ENCODE data around the gene PHYKPL.

Gene PHYKPL

DNA sequence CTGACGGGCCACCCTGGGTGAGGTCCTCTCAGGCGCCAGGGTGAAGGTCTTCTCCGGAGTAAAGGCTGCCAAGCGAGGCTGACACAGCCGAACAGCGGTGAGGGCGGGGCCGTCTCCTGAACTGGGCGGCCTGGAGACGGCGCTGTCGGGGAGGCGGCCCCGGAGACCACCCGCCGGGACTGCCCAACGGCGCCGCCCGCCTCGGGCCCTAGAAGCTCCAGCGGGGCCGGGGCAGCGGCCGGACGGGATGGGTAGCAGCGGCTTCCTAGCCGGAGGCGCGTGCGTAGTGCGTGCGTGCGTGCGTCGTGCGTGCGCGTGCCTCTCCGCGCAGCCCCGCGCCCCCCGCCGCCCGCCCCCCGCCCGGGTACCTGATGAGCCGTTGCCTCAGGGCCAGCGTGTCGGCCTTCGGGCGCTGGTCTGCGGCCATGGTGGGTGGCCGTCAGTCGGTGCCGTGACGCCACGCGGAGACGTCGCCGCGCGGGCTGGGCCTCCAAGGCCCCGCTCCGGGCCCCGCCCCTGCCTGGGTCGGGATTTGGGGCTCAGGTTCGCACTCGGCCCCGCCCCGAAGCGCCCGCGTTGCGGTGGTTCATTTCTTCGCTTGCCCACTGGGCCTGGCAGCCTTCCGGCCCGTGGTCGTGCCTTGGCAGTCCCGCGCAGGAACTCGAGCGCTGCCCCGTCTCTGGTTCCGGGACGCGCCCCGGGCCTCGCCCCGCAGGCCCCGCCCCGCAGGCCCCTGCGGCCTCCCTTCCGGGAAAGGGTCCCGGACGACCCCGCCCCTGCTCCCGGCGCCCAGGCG, at the start of gene PHYKPL:
PHYKPL (minus strand) TSS at position 679 of the 796 bp plus-strand sequence; CDS start at position 427, 252 bp downstream.
- DNase-seq (ENCODE audit: low read depth): peak; percentile 77

DNA sequence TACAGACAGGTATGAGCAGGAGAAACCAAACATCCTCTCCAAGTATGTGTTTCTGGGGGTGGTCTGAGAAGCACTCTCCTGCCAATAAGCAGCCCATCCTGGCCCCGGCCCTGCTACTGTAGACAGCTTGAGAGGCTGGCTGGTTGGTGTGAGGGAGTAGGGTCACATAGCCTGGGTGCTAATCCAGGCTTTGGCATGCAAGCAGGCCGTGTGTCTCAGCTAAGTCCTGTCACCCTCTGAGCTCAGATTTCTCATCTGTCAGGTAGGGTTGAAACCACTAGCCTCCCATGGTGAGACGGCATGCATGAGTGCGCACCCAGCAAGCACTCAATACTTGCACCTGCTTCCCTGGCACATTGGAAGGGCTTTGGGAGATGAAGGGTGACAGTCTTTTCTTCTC, 49.8 kb upstream of the PHYKPL start:
- no peak for DNase-seq (ENCODE audit: low read depth)

DNA sequence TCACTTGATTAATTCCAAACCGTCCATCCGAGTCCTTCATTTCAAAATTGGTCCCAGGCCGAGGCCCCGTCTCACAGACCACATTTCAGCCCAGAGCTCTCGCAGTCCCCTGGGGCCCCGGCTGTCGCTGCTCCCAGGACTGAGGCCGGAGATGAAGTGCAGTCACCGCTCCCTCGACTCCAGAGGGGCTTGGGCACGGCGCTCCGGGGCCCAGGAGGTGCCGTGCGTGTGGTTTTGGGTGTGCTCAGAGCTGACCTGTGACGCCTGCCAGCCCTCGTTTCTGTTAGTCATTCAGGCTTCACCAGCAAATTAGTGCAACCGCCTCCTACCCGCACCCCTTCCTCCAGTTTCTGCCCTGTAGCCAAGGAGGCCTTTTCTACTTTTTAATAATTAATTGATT, 48.7 kb upstream of the PHYKPL start:
- no peak for DNase-seq (ENCODE audit: low read depth)

DNA sequence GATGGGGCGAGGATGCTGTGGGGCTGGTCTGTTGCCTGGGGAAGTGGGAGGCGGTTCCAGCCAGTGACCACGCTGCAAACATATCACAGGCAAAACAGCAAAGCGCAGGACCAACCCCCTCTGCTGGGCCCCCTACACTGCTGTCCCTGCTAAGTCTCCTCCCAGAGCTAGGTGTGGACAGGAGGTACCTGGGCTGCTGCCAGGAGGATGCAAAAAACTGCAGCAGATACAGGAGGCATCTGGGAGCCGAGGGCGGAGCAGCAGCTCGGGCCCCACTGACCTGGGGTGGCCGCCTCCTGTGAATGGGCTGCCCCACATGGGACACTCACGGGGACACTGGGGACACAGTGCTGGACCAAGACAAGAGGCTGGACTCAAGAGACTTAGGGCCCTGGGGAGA, 48.0 kb upstream of the PHYKPL start:
- no peak for DNase-seq (ENCODE audit: low read depth)

DNA sequence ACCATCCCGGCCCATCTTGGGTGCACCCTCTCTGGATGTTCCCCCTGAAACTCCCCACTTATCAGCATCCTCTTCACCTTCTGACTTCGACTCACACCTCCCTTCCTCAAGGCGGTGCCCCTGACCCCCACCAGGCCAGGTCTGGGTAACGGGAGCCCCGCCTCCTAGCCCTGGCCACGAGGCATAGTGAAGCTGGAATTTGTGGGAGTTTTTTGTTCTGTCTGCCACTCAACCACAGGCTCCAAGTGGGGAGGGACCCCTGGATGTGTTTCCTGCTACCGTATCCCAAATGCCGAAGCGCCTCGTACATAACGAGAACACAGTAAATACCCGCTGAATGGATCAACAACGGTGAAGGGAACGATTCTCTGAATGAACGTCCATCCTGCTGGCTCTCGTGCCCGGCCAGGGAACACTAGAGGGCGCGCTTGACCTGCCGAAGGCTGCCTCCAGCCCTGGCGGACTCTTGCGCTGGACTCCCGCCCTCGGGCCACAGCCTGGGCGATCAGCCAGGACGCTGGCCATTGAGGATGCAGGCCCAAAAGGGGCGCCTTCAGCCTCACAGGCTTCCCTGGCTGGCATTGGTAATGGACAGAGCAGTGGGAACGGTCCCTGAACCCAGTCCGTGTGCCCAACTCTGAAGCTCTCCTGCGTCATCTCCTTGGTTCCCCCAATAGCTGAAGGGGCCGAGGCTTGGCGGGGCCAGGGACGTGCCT, 47.3 kb upstream of the PHYKPL start:
- peak; percentile 73 for DNase-seq (ENCODE audit: low read depth)

DNA sequence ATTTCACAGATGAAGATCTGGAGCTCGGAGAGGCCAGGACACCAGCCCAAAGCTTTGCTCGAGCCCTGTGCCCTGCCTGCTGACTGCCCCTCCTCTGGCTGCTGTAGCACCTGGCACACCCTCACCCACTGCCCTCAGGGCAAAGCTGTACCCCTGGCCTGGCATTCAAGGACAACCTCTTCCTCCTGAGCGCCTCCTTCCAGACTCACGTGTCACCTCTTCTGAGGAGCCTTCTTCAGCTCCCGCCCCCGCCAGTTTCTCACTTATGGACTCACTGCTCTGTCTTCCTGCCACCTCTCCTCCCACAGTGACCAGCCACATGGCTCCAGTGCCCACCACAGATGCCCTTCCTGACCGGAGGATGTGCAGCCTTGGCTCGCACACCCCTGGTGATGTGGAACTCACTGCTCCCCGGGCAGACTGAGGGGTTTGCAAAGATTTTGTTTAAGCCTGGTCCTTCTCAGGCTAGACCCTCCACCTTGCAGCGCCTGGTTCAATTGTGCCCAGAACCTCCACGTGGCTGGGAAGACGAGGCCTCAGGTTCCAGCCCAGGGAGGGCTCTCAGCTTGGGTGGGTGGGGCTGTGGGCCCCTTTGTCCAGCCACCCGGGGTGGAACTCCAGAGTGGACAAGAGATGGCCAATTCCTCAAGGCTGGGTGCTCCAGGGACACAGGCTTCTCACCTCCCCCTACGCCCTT, 46.6 kb upstream of the PHYKPL start:
- no peak for DNase-seq (ENCODE audit: low read depth)

DNA sequence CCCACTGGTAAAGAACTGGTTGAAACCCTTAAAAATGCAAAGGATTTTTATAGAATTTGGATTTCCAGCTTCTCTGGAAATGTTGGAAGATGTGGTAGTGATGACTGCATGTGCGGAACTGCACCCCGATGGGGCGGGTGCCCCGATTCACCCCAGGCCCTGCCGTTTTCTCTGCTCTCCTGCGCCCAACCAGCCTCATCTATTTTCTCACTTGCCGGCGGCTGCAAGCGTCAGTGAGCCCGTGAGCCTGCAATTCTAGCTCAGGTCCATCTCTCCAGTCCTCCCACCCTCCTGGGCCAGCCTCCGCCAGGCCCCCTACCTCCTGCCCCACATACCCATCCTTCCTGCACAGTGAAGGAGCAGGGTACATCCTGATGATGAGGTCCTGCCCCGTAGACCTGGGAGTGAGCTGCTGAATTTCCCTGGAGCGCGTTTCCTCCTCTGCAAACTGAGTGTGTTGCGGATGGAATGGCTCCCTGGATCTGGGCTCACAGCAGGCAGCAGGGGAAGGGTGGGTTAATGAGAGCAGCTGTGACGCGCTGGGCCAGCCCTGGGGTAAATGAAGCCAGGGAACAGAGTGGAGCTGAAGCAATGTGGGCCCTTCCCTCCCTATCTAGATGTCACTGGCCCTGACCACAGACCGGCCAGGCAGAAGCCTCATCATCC, 45.9 kb upstream of the PHYKPL start:
- DNase-seq (ENCODE audit: low read depth): no peak

DNA sequence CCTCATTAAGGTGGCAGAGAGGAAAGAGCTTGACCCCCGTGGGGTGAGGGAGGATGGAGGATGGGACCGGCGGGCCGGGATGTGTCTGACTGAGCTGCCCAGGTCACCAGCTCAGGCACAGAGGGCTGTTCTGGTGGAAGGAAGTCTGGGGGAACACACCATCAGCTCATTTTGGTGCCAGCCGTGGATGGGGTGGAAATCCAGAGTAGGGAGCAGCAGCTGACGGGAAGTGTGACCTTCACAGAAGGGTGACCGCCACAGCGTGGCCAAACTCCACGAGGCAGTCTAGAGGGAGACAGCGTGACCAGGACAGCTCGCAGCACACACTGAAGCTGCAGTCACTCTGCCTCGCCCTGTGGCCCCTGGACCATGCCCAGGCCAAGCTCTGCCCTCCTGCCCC, 45.3 kb upstream of the PHYKPL start:
- DNase-seq (ENCODE audit: low read depth): no peak

DNA sequence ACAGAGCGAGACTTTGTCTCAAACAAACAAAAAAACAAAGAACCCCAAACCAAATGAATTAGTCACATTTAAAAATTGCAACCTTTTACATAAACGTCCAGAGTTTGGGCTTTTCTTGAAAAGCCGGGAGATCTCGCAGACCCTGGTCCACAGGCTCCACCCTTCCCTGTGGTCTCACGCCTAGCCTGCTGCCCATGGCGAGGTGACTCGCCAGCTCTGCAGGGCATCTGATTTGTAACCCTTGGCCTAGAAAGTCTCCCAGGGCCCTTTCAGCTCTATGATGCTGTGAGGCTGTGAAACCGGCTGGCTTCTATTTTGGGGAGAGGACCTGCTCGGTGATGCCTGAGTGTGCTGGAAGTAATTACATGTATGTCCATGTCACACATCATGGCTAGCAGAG, 44.7 kb upstream of the PHYKPL start:
- DNase-seq (ENCODE audit: low read depth): no peak

DNA sequence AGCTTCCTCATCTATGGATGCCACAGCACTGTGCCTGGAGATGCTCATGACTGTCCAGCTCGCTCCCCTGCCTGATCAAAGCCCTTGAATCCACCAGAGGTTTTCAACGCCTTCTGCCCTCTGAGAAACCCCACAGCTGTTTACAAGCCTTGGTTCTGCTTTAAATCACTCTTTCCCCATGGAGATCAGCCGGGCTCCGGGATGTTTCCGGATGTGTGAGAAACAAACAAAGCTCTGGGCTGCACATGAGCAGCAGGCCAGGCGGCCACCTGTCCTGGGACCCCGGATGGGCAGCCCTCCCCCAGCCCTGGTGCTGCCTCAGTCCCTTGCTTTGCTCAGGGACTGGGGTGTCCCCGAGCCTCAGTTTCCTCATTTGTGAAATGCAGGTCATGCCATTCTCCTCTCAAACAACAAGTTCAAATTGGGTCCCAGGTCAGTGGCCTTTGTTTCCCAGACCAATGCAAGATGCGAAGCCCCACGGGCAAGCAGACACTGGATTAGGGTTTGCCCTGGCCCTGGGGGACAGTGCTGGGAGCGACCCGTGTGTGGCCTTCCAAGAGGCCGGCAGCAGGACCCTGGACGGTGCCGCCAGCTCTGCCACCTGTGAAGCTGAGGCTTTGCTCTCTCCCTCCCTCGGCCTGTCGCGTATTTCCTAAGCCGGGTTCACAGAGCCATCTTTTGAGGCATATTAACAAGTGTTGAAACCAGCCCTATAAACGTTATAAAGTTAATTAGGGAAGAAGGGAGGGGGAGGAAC, 42.4 kb upstream of the PHYKPL start:
- DNase-seq (ENCODE audit: low read depth): no peak

DNA sequence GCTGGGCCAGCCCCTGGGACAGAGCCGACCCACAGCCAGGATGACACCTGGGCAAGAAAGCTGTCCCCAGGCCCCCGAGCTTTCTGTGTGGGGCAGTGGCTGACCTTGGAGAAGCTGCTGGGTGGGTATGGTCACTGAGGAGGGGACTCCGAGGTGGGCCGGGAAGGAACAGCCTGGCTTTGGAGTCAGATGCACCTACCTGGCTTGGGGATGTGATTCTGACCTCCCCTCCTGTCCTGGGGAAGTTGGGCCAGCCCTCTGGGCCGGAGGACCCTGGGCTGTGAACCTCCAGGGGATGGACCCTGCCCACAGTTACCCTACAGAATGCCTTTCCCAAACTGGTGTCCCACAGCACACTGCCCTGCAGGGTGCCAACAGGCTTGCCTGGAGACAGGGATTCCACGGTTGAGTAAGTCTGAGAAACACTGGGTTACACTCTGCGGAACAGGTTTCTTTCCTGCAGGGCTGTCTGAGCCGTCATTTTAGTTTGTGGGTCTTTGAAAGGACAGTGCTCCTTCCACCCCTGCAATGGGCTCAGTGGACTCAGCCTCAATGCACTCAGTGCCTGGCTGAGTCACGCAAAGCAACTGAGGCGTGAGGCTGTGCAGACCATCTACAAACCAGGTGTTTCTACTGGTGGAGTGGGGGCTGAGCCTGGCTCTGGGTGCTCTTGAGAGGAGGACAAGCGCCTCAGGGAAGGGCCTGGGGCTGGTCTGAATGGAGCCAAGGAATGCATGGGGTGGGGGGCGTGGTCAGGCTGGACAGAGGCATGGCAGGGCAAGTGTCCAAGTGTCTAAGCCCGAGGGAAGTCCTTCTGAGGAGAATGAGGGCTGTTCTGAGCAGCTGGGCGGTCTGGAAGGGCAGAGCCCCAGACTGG, 41.3 kb upstream of the PHYKPL start:
- no peak for DNase-seq (ENCODE audit: low read depth)

DNA sequence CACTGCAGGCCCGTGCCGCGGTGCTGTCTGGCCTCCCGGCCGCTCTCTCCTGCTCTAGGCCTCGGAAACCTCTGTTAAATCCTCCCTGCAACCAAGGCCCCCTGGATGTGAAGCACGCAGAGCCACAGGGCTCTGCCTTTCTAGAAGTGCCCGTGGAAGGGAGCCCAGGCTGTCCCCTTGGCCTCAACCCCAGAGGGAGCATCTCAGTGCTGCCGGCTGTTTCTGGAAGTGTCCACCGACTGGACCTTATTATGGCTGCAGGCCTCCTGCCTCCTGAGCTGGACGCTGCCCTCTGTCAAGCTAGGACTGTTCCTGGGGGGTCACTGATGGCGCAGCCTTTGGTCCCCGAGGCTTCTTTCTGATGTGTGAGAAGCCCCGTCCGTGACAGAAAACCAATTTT, 40.4 kb upstream of the PHYKPL start:
- no peak for DNase-seq (ENCODE audit: low read depth)

DNA sequence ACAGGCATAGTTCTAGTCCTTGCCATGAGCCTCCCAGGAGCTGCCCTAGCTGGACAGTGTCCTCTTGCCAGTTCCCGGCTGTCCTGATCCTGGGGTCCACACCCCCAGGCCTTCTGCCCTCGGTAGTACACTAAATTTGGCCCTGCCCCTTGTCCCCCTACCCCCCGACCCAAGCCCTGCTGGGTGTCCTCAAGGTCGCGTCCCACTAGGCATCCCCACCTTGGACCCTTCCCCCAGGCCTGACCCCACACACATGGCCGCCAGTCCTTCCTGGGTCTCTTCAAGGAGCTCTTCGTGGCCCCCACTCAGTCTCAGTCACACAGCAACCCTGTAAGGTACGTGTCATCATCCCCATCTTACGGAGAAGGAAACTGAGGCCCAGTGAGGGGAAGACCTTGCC, 40.0 kb upstream of the PHYKPL start:
- DNase-seq (ENCODE audit: low read depth): no peak

DNA sequence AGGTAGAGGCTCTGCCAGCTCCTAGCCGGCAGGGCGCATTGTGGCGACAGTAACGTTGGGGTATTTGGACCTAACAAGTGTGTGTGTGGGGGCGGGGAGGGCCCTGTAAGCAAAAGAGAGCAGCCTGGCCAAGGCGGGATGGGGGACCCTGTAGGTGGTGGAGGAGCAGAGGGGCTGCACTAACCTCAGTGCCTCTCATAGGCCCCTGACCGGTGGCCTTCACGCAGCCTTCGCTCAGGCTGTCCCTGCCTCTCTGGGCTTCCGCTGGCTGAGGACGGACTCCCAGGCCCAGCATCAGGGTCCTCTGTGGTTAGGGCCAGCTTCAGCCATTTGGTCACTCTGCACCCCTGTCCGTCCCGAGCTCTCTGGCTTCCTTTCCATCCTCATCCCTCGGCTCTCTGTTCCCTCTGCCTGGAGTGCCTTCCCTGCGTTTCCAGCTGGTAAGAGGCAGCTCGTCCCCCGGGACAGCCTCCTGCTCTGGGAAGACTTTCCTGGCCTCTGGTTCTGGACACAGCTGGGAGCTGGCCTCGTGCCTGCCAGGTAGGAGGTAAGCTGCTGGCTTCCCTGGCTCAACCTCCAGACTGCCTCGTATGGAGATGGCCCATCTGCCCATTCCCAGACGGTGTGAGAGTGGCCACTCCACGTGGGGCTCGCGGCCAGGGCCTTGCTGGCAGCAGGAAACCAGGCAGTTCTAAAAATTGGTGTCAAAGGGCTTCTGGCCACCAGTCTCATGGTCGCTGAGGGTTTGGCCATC, 39.3 kb upstream of the PHYKPL start:
- no peak for DNase-seq (ENCODE audit: low read depth)

DNA sequence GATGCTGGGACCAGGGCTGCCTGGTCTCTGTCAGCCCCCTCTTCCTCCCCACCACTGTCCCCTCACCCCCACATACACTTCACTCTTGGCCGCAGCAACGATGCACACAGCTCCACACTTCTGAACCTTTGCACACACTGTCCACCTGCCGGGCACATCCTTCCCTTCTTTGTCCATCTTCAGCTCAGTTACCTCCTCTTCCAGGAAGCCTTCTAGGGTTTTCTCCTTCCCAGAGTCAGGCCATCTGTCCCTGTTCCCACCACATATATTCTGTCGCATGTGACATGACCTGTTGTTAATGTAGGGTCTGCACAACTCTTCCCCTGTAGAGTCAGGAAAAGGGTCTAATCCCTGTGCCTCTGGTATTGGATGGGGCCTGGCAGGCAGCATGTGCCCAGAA, 38.6 kb upstream of the PHYKPL start:
- DNase-seq (ENCODE audit: low read depth): no peak

DNA sequence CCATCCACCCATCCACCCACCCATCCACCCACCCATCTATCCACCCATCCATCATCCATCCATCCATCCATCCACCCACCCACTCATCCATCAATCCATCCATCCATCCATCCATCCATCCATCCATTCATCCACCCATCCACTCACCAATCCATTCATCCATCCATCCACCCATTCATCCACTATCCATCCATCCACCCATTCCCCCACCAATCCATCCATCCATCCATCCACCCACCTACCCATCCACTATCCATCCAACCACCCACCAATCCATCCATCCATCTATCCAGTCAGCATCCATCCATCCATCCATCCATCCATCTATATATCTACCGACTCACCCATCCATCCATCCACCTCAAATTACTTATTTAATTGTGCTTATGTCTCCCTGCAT, 36.9 kb upstream of the PHYKPL start:
- no peak for DNase-seq (ENCODE audit: low read depth)

DNA sequence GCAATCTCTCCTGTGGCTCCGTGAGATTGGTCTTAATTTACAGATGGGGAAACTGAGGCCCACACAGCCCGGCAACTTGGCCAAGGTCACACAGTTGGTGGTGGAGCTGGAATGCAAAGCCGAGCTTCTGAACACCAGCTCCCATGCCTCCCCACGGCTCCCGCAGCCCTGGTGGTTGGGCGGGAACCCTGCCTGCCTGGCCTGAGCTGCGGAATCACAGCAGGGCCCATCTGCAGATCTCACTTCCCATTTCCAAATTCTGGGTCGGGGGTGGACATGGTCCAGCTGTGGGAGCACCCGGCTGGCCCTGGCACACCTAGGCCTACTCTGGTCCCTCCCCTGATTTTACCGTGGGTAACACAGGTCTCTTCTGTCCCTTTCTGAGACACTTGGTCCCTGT, 35.3 kb upstream of the PHYKPL start:
- DNase-seq (ENCODE audit: low read depth): no peak

DNA sequence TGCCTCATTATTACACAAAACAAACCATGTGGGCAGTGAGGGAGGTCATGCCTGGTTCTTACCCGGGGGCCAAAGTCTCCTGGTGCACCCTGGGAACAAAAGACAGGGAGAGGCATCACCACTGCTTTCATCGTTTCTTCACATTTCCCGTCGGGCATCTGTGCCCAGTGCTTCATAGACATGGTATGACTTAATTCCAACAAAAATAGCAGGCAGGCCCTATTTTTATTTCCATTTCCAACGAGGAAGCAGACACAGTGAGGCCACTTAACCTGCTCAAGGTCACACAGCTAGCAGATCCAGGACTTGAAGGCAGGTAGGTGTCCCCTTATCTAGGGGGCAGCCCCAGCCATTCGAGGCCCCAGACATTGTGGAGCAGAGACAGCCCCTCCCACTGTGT, 34.6 kb upstream of the PHYKPL start:
- DNase-seq (ENCODE audit: low read depth): no peak

DNA sequence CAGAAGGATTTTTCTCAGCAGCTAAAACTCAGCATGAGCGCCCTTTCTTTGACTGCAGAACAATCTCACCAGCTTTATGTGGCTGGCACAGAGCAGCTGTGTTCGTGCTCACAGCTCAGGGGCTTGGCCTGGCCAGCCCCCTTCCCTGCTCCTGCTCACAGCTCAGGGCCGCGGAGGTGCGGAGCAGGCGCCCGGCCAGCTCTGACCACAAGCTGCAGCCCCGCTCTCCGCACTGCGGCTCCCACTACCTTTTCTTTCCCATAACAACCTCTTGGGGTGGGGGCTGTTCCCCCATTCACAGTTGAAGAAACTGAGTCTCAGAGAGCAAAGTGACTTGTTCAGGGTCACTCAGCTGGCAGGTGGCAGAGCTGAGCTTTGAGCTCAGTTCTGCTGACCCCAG, 34.0 kb upstream of the PHYKPL start:
- DNase-seq (ENCODE audit: low read depth): no peak

DNA sequence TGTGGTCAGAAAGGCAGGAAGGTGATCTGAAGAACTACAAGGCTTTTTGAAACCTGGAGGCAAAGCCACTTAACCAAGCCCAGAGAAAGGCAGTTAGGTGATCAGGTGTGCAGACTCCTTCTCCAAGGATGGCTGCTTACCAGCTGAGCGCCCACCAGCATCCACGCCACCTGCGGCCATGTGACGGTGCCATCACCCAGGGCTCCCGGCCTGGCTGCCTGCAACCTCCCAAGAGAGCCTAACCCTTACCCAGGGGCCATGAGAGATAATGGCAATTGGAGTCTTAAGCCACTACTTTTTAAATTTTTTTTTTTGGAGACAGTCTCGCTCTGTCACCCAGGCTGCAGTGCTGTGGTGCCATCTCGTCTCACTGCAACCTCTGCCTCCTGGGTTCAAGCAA, 33.1 kb upstream of the PHYKPL start:
- no peak for DNase-seq (ENCODE audit: low read depth)
